SH-SY5Y (cell line): Measurements from ENCODE around the gene NPEPL1.

Experiments
- GATA2 ChIP-seq: IDR thresholded peaks from 2 replicates; pipeline ENCODE4 v1.6.1; 2011; ENCODE audit warnings: mild to moderate bottlenecking, low read depth, low read length
- GATA3 ChIP-seq: IDR thresholded peaks from 2 replicates; pipeline ENCODE4 v1.6.1; 2011; ENCODE audit warnings: low read depth, mild to moderate bottlenecking, low read length, moderate library complexity

DNA sequence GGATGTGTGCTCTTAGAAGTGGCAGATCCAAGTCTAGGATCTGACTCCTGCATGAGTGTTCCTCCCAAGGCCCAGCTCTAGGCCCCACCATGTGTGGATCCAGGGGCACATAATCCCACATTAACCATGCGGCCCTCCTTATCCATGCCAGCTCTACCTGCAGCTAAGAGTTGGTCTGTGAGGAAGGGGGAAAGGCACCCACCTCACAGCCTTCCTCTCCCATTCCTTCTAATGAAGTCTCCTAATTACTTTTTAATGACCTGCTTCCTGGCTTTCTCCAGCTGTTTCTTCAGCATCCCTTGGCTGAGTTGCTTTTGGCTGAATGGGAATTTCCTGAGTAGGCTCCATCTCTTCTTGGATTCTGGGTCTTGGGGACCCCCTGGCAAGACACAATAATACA lies 52.2 kb downstream of the NPEPL1 start:
- TF ChIP-seq GATA3 (no peak), GATA2 (no peak)
